HEK293 (cell line): ENCODE data around the gene PAIP2.
"Not testable (repeated sequence)": the region's sequence is repeated elsewhere in the genome, so short reads cannot be mapped to it uniquely, and the experiment has no call there.

ENCODE experiments used
- CTCF ChIA-PET: fragments of 350-600 bp; formaldehyde crosslinking; extraction: SDS; loops from one replicate; lab custom pipeline; 2021; ENCODE audit warnings: antibody characterized with exemption; lab: Yijun Ruan, JAX
- POLR2A ChIA-PET: fragments of 300-600 bp; formaldehyde crosslinking; extraction: SDS; loops from one replicate; lab custom pipeline; 2020; ENCODE audit warnings: antibody characterized with exemption, inconsistent platforms; lab: Yijun Ruan, JAX
- H3K27ac ChIP-seq: fragments of 200-500 bp; sonication (Bioruptor generic); 2 replicates; pipeline ENCODE4 v1.5.1; 2014; ENCODE audit warnings: low read depth, low read length, control low read depth, inconsistent platforms; ENCODE audit errors: extremely low read depth
- H3K36me3 ChIP-seq, 2 experiments: fragments of 200-500 bp in 1 of 2; sonication (Bioruptor generic) in 1 of 2; 1 replicate in 1 of 2; 2 replicates in 1 of 2; pipeline ENCODE4 v1.5.1; 2014 to 2017; ENCODE audit warnings: inconsistent platforms in 2 of 2, low read length in 2 of 2; ENCODE audit not compliant: control insufficient read depth in 2 of 2, insufficient read depth in 1 of 2
- H3K4me1 ChIP-seq: fragments of 200-500 bp; sonication (Bioruptor generic); 2 replicates; pipeline ENCODE4 v1.5.1; 2014; ENCODE audit warnings: mild to moderate bottlenecking, low read length, inconsistent platforms; ENCODE audit not compliant: control insufficient read depth, insufficient read depth
- H3K4me3 ChIP-seq: 2 replicates; pipeline ENCODE4 v1.5.1; 2011; ENCODE audit warnings: low read depth, mild to moderate bottlenecking, control low read depth, low read length, moderate library complexity
- H3K9me3 ChIP-seq: fragments of 200-500 bp; sonication (Bioruptor generic); 2 replicates; pipeline ENCODE4 v1.5.1; 2014; ENCODE audit warnings: low read depth, low read length, inconsistent platforms; ENCODE audit not compliant: control insufficient read depth, insufficient read depth
- BCL11A ChIP-seq: fragments of 450-650 bp; formaldehyde crosslinking; IDR thresholded peaks from 2 replicates; pipeline ENCODE4 v1.5.1; 2016; ENCODE audit warnings: low read depth, missing biosample characterization, missing genetic modification characterization
- GLIS2 ChIP-seq: fragments of 450-650 bp; formaldehyde crosslinking; IDR thresholded peaks from 2 replicates; pipeline ENCODE4 v1.5.1; 2016; ENCODE audit warnings: missing biosample characterization, missing genetic modification characterization
- PATZ1 ChIP-seq: fragments of 450-650 bp; formaldehyde crosslinking; IDR thresholded peaks from 2 replicates; pipeline ENCODE4 v1.5.1; 2016; ENCODE audit warnings: missing biosample characterization, missing genetic modification characterization
- SCRT2 ChIP-seq: fragments of 450-650 bp; formaldehyde crosslinking; IDR thresholded peaks from 2 replicates; pipeline ENCODE4 v1.5.1; 2016; ENCODE audit warnings: missing biosample characterization, missing genetic modification characterization
- YY1 ChIP-seq: fragments of 450-650 bp; formaldehyde crosslinking; IDR thresholded peaks from 2 replicates; pipeline ENCODE4 v1.5.1; 2018; ENCODE audit warnings: missing biosample characterization, missing genetic modification characterization
- ZFP41 ChIP-seq: fragments of 450-650 bp; formaldehyde crosslinking; IDR thresholded peaks from 2 replicates; pipeline ENCODE4 v1.5.1; 2016; ENCODE audit warnings: missing biosample characterization, missing genetic modification characterization, borderline replicate concordance
- ZIC2 ChIP-seq: fragments of 450-650 bp; formaldehyde crosslinking; IDR thresholded peaks from 2 replicates; pipeline ENCODE4 v1.5.1; 2016; ENCODE audit warnings: missing biosample characterization, missing genetic modification characterization
- ZNF146 ChIP-seq: fragments of 450-650 bp; formaldehyde crosslinking; IDR thresholded peaks from 2 replicates; pipeline ENCODE4 v1.5.1; 2016; ENCODE audit warnings: missing biosample characterization, missing genetic modification characterization
- ZNF184 ChIP-seq: fragments of 450-650 bp; IDR thresholded peaks from 2 replicates; pipeline ENCODE4 v1.5.1; 2018; ENCODE audit warnings: missing biosample characterization, mild to moderate bottlenecking, missing genetic modification characterization
- ZNF302 ChIP-seq: fragments of 450-650 bp; formaldehyde crosslinking; IDR thresholded peaks from 2 replicates; pipeline ENCODE4 v1.5.1; 2016; ENCODE audit warnings: missing biosample characterization, missing genetic modification characterization, low read depth
- ZNF366 ChIP-seq: fragments of 450-650 bp; formaldehyde crosslinking; conservative IDR thresholded peaks from 2 replicates; pipeline ENCODE4 v1.5.1; 2016; ENCODE audit warnings: missing biosample characterization, missing genetic modification characterization
- ZNF571 ChIP-seq: fragments of 450-650 bp; formaldehyde crosslinking; IDR thresholded peaks from 2 replicates; pipeline ENCODE4 v1.5.0; 2017; ENCODE audit warnings: missing biosample characterization, missing genetic modification characterization
- ZNF600 ChIP-seq: fragments of 450-650 bp; formaldehyde crosslinking; IDR thresholded peaks from 2 replicates; pipeline ENCODE4 v1.5.1; 2016; ENCODE audit warnings: missing biosample characterization, missing genetic modification characterization
- ZNF623 ChIP-seq: fragments of 450-650 bp; formaldehyde crosslinking; IDR thresholded peaks from 2 replicates; pipeline ENCODE4 v1.5.1; 2016; ENCODE audit warnings: missing biosample characterization, missing genetic modification characterization
- ZNF664 ChIP-seq: fragments of 450-650 bp; formaldehyde crosslinking; IDR thresholded peaks from 2 replicates; pipeline ENCODE4 v1.5.1; 2016; ENCODE audit warnings: missing biosample characterization, missing genetic modification characterization
- ZSCAN4 ChIP-seq: fragments of 450-650 bp; formaldehyde crosslinking; IDR thresholded peaks from 2 replicates; pipeline ENCODE4 v1.5.1; 2017; ENCODE audit warnings: missing biosample characterization, missing genetic modification characterization

The PAIP2 gene

GRCh38 chr5:139385061-139386049 lies 43.7 kb downstream of the PAIP2 start (continued):
- TF ChIP-seq ZNF623 (tag by site-specific recombination) (no peak), ZNF302 (tag by site-specific recombination) (no peak), ZFP41 (tag by site-specific recombination) (no peak)

DNA sequence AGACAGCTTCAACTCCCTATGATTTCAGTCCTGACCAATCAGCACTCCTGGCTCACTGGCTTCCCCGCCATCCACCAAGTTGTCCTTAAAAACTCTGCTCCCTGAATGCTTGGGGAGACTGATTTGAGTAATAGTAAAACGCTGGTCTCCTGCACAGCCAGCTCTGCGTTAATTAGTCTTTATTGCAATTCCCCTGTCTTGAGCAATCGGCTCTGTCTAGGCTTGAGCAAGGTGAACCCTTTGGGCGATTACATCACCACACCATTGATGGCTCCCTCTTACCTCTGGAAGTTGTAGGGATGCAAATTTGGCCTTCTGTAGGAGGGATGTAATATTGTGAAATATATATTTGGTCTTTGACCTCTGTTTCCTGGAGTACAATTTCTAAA lies 44.4 kb downstream of the PAIP2 start:
- TF ChIP-seq ZNF184 (tag by site-specific recombination): peak; percentile 38; the same call in 1 of the 2 replicates
- 0 out of 2 replicates have a peak, but pooled peaks have one; percentile 14 for TF ChIP-seq ZNF366 (tag by site-specific recombination)
- TF ChIP-seq YY1: no peak
- no peak for TF ChIP-seq ZNF571 (tag by site-specific recombination)
- CTCF ChIA-PET: interaction anchor here (1.6 kb wide), 1 partner anchor 100 kb away, joined by 3 read pairs; no protein-coding TSS in a partner anchor
- H3K27ac ChIP-seq: no peak overlapping the region
- POLR2A ChIA-PET: interaction anchor here (1.1 to 1.6 kb wide), 2 partner anchors 13 to 44 kb away, joined by 3 to 4 read pairs; partner anchors contain the start of gene PAIP2
- H3K36me3 ChIP-seq: no peaks in the 10 kb centered on the region
- H3K9me3 ChIP-seq: no peaks in the 10 kb centered on the region
- no peaks in the 10 kb centered on the region for H3K4me1 ChIP-seq
- H3K4me3 ChIP-seq: no peak overlapping the region

DNA sequence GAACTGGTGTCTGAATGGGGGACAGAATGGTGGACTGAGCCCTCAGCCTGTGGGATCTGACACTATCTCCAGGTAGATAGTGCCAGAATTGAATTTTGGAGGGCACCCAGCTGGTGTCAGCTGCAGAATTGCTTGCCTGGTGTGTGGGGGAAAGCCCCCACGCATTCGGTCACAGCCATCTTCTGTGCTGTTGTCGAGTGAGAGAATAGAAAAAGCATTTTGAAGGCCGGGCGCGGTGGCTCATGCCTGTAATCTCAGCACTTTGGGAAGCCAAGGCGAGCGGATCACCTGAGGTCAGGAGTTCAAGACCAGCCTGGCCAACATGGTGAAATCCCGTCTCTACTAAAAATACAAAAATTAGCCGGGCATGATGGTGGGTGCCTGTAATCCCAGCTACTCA lies 45.3 kb downstream of the PAIP2 start:
- H3K27ac ChIP-seq, H3K9me3 ChIP-seq, H3K36me3 ChIP-seq, H3K4me1 ChIP-seq, H3K4me3 ChIP-seq: not testable (repeated sequence)
- CTCF ChIA-PET: interaction anchor here (0.8 to 1.6 kb wide), 2 partner anchors 15 to 101 kb away, joined by 3 read pairs; no protein-coding TSS in a partner anchor
- POLR2A ChIA-PET: interaction anchor here (1.1 to 1.6 kb wide), 2 partner anchors 14 to 45 kb away, joined by 3 to 4 read pairs; partner anchors contain the start of gene PAIP2

GRCh38 chr5:139387611-139388197 lies 46.0 kb downstream of the PAIP2 start:
- H3K36me3 ChIP-seq: no peaks in the 10 kb centered on the region
- no peaks in the 10 kb centered on the region for H3K9me3 ChIP-seq
- TF ChIP-seq BCL11A (tag by site-specific recombination): no peak
- peak; percentile 25; the same call in 1 of the 2 replicates for TF ChIP-seq ZIC2 (tag by site-specific recombination)
- TF ChIP-seq, all 188 proteins: peak for 1
- ChIA-PET CTCF (interaction anchor here (0.8 kb wide), 1 partner anchor 15 kb away, joined by 3 read pairs; no protein-coding TSS in a partner anchor), POLR2A (interaction anchor here (0.6 kb wide), 1 partner anchor 809 kb away, joined by 3 read pairs; no protein-coding TSS in a partner anchor)
- Histone ChIP-seq H3K4me1 (no peaks in the 10 kb centered on the region), H3K27ac (no peak overlapping the region), H3K4me3 (no peak overlapping the region)

- no peaks in the 10 kb centered on the region for H3K4me1 ChIP-seq
- ChIA-PET POLR2A (interaction anchor here (0.6 kb wide), 1 partner anchor 809 kb away, joined by 3 read pairs; no protein-coding TSS in a partner anchor), CTCF (interaction anchor here (0.5 to 0.6 kb wide), 2 partner anchors 148 to 1174 kb away, joined by 3 read pairs; no protein-coding TSS in a partner anchor)
- H3K9me3 ChIP-seq: no peaks in the 10 kb centered on the region
- H3K27ac ChIP-seq: no peak overlapping the region
- no peaks in the 10 kb centered on the region for H3K36me3 ChIP-seq
- no peak overlapping the region for H3K4me3 ChIP-seq
- TF ChIP-seq ZSCAN4: no peak
- TF ChIP-seq ZNF600 (tag by site-specific recombination): peak; percentile 65; the same call in 1 of the 2 replicates
- peak; percentile 27; the same call in 1 of the 2 replicates for TF ChIP-seq GLIS2
- TF ChIP-seq ZNF664 (tag by site-specific recombination): no peak
- TF ChIP-seq ZNF146: no peak
- 0 out of 2 replicates have a peak, but pooled peaks have one; percentile 28 for TF ChIP-seq PATZ1 (tag by site-specific recombination)
- TF ChIP-seq SCRT2 (tag by site-specific recombination): 0 out of 2 replicates have a peak, but pooled peaks have one; percentile 41
These were observed 46.7 kb downstream of the PAIP2 start for GRCh38 chr5:139388198-139388821.
